NOMO-1 treated with dmso at 0.1 percent for 144 hours (cell line): ENCODE data around the gene CCDC32.
A peak's percentile ranks its signal among the peaks of the same experiment; 100 is the strongest.

Experiments
- DNase-seq: peaks from one replicate; lab custom pipeline; 2025; ENCODE audit not compliant: unreplicated experiment; lab: John Stamatoyannopoulos, UW

Gene CCDC32

GRCh38 chr15:40567111-40567510 lies 2.3 kb upstream of the CCDC32 start:
- peak; percentile 2 for DNase-seq

GRCh38 chr15:40565333-40566238 lies 744 bp upstream of the CCDC32 start:
- no peak for DNase-seq

- no peak for DNase-seq
Measured at GRCh38 chr15:40563426-40563825, 1.4 kb downstream of the CCDC32 start.

- DNase-seq = no peak
Measured at GRCh38 chr15:40562691-40563090, 2.2 kb downstream of the CCDC32 start.

GRCh38 chr15:40558952-40559742 lies 5.7 kb downstream of the CCDC32 start:
- no peak for DNase-seq

GRCh38 chr15:40555876-40556275 lies 9.0 kb downstream of the CCDC32 start:
- DNase-seq = no peak

- DNase-seq = no peak
Measured at GRCh38 chr15:40554161-40554525, 10.7 kb downstream of the CCDC32 start.

GRCh38 chr15:40550341-40551037 lies 14.4 kb downstream of the CCDC32 start:
- peak; percentile 79 for DNase-seq

GRCh38 chr15:40549894-40550293 lies 14.9 kb downstream of the CCDC32 start:
- no peak for DNase-seq

- no peak for DNase-seq
Measured at GRCh38 chr15:40548610-40549009, 16.2 kb downstream of the CCDC32 start.

GRCh38 chr15:40545457-40545856 lies 19.4 kb downstream of the CCDC32 start:
- no peak for DNase-seq

- peak; percentile 40 for DNase-seq
Measured at GRCh38 chr15:40543631-40544294, 21.1 kb downstream of the CCDC32 start.

GRCh38 chr15:40543082-40543481 lies 21.8 kb downstream of the CCDC32 start:
- DNase-seq = no peak

GRCh38 chr15:40538976-40539375 lies 25.9 kb downstream of the CCDC32 start:
- no peak for DNase-seq

GRCh38 chr15:40536501-40536900 lies 28.3 kb downstream of the CCDC32 start:
- DNase-seq = no peak

- DNase-seq = no peak
Measured at GRCh38 chr15:40534371-40534770, 30.5 kb downstream of the CCDC32 start.

- DNase-seq = no peak
Measured at GRCh38 chr15:40533763-40534364, 31.0 kb downstream of the CCDC32 start.

GRCh38 chr15:40528801-40529200 lies 36.0 kb downstream of the CCDC32 start:
- DNase-seq = no peak

GRCh38 chr15:40525855-40526254 lies 39.0 kb downstream of the CCDC32 start:
- no peak for DNase-seq

GRCh38 chr15:40523611-40524010 lies 41.2 kb downstream of the CCDC32 start:
- DNase-seq = no peak

GRCh38 chr15:40516322-40516721 lies 48.5 kb downstream of the CCDC32 start:
- DNase-seq = no peak
